Ascending aorta (tissue), 2 donors: Measurements from ENCODE around the gene LIPT2. TPM values are rescaled to one million over a fixed set of nuclear protein-coding genes. Genes with fewer than 3 reads are reported as not detected.

Experiments
- DNase-seq, 2 donors: peaks; one replicate each; pipeline ENCODE4 v3.0.0-alpha.2; 2019; ENCODE audit warnings: low spot score in 2 of 2
- H3K27ac ChIP-seq, 2 donors: fragments of 200-600 bp; sonication (generic); one replicate each; pipeline ENCODE4 v1.5.1; 2016 to 2017; ENCODE audit warnings: mild to moderate bottlenecking in 1 of 2
- H3K27me3 ChIP-seq: fragments of 200-600 bp; sonication (generic); one replicate; pipeline ENCODE4 v1.5.1; 2017
- H3K36me3 ChIP-seq, 2 donors: fragments of 200-600 bp; sonication (generic); one replicate each; pipeline ENCODE4 v1.5.1; 2016
- H3K4me1 ChIP-seq, 2 donors: fragments of 200-600 bp; sonication (generic); one replicate each; pipeline ENCODE4 v1.5.1; 2016 to 2017; ENCODE audit warnings: mild to moderate bottlenecking in 1 of 2
- H3K4me3 ChIP-seq, 2 donors: fragments of 200-600 bp; sonication (generic); one replicate each; pipeline ENCODE4 v1.5.1; 2016 to 2017; ENCODE audit warnings: mild to moderate bottlenecking in 1 of 2
- H3K9me3 ChIP-seq, 2 donors: fragments of 200-600 bp; sonication (generic); one replicate each; pipeline ENCODE4 v1.5.1; 2016
- intact Hi-C: fragments of 100-400 bp; cut with DNase I; formaldehyde crosslinking; loops from one replicate; pipeline ENCODE4 v1.15.1; 2023
- total RNA-seq: library from RNA; depleted of rRNA; stranded (reverse); fragments of >200 nt; gene quantifications from one replicate; pipeline ENCODE4 v1.1.0, GENCODE V29; 2016
- TF ChIP-seq, protein P1 (sequence below), 3 experiments: fragments of 200-600 bp in 2 of 3; fragments of 450-650 bp in 1 of 3; sonication (generic) in 2 of 3; IDR thresholded peaks; one replicate each; pipeline ENCODE4 v1.5.1; 2016 to 2019; ENCODE audit warnings: antibody characterized with exemption in 3 of 3, mild to moderate bottlenecking in 1 of 3, moderate library complexity in 1 of 3

LIPT2 gene
- total RNA-seq, 1 donor from 2014 or later = not detected

DNA sequence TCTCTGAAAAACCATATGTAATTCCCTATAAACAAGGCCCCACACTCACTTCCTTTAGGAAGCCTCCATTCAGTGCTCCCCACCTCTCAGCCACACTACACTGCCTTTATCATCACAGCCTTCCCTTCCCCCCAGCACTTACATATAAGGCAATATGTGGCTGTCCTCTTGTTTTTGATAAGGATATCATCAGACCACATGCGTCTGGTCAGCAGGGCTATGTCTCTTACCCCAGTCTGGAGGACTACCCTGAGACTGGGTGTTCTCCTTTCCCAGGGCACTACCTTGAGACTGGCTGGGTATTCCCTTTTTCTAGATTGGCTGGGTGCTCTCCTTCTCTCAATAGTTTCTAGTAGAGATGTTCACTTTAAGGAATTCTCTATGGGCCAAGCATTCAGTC, 33.9 kb downstream of the LIPT2 start:
- no peaks in the 10 kb centered on the region for H3K27me3 ChIP-seq
- TF ChIP-seq, protein P1, sequence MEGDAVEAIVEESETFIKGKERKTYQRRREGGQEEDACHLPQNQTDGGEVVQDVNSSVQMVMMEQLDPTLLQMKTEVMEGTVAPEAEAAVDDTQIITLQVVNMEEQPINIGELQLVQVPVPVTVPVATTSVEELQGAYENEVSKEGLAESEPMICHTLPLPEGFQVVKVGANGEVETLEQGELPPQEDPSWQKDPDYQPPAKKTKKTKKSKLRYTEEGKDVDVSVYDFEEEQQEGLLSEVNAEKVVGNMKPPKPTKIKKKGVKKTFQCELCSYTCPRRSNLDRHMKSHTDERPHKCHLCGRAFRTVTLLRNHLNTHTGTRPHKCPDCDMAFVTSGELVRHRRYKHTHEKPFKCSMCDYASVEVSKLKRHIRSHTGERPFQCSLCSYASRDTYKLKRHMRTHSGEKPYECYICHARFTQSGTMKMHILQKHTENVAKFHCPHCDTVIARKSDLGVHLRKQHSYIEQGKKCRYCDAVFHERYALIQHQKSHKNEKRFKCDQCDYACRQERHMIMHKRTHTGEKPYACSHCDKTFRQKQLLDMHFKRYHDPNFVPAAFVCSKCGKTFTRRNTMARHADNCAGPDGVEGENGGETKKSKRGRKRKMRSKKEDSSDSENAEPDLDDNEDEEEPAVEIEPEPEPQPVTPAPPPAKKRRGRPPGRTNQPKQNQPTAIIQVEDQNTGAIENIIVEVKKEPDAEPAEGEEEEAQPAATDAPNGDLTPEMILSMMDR (IDR thresholded peaks at IDR 0.05) = no peak
- no peak overlapping the region for H3K4me3 ChIP-seq
- no peaks in the 10 kb centered on the region for H3K4me1 ChIP-seq
- intact Hi-C loops = no loop called here
- peak in 1 of 2 donors; percentile 13 for DNase-seq
- no peaks in the 10 kb centered on the region for H3K36me3 ChIP-seq
- H3K9me3 ChIP-seq = no peaks in the 10 kb centered on the region
- H3K27ac ChIP-seq = no peak overlapping the region

DNA sequence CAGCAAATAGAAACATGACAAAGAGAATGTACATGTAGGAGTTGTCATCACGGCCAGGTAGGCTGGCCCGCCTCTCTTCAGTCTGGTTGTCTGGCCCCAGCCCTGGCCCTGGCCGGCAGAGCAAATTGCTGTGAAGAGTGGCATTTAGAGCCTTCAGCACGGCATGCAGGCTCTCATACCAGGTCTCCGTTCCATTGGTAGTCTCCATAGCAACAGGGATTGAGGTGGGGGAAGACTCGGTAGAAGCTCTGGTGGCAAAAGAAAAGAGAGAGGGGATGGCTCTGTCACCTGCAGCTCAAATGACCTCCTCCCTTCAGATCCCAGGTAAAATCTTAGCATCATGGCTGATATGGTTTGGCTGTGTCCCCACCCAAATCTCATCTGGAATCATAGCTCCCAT, 36.2 kb downstream of the LIPT2 start:
- TF ChIP-seq, protein P1 (IDR thresholded peaks at IDR 0.05) = no peak
- H3K9me3 ChIP-seq = no peaks in the 10 kb centered on the region
- no peaks in the 10 kb centered on the region for H3K27me3 ChIP-seq
- no peaks in the 10 kb centered on the region for H3K36me3 ChIP-seq
- intact Hi-C loops = no loop called here
- H3K4me1 ChIP-seq = no peaks in the 10 kb centered on the region
- no peak overlapping the region for H3K4me3 ChIP-seq
- no peak for DNase-seq
- no peak overlapping the region for H3K27ac ChIP-seq

DNA sequence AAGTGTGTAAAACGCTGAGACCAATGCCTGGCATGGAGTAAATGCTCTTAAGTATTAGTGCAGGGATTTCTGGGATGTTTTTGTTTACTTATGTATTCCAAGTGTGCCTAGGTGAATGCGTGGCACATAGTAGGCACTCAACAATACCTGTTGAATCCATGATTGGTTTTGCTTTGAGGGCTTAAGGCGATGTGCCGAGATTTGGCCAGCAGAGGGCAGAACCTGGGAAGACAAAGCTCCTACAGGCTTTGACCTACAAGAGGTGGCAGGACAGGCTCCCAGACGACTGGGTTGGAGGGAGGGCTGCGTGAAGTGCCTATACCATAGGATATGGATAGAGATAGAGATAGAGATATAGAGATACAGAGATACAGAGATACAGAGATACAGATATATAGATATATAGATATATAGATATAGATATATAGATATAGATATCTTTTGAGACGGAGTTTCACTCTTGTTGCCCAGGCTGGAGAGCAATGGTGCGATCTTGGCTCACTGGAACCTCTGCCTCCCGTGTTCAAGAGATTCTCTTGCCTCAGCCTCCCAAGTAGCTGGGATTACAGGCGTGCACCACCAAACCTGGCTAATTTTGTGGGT, 40.0 kb downstream of the LIPT2 start:
- intact Hi-C loops = loop anchor here (1.0 kb wide), 1 partner anchor 286 kb away; no protein-coding TSS in a partner anchor
- H3K4me1 ChIP-seq = no peaks in the 10 kb centered on the region
- H3K27me3 ChIP-seq = no peaks in the 10 kb centered on the region
- no peak overlapping the region for H3K27ac ChIP-seq
- no peaks in the 10 kb centered on the region for H3K9me3 ChIP-seq
- H3K4me3 ChIP-seq = no peak overlapping the region
- peak in 1 of 2 donors; percentile 72 for DNase-seq
- no peaks in the 10 kb centered on the region for H3K36me3 ChIP-seq
- TF ChIP-seq, protein P1 (IDR thresholded peaks at IDR 0.05) = peak; percentile 45 to 73 (median 55)

DNA sequence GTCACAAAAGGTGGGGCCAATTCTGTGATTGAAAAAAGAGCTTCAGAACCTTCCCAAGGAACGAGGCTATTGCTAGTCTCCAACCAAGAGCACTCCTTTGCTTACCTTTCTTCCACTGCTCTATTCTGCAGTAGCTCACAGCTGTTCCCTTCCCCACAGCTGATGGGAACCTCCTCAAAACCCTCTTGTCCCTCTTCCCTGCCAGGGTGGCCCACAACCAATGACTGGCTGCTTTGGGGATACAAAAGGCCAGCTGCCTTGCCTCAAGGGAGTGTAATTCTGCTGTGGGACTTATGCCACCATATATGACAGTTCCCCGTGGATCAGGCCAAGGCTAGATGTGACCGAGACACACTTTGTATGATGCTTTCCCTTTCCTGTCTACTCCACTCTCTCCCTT, 41.2 kb downstream of the LIPT2 start:
- DNase-seq = no peak
- Histone ChIP-seq H3K4me1 (no peaks in the 10 kb centered on the region), H3K9me3 (no peaks in the 10 kb centered on the region), H3K27ac (no peak overlapping the region), H3K27me3 (no peaks in the 10 kb centered on the region), H3K4me3 (no peak overlapping the region), H3K36me3 (no peaks in the 10 kb centered on the region)
- TF ChIP-seq, protein P1 (IDR thresholded peaks at IDR 0.05) = no peak
- intact Hi-C loops = no loop called here

DNA sequence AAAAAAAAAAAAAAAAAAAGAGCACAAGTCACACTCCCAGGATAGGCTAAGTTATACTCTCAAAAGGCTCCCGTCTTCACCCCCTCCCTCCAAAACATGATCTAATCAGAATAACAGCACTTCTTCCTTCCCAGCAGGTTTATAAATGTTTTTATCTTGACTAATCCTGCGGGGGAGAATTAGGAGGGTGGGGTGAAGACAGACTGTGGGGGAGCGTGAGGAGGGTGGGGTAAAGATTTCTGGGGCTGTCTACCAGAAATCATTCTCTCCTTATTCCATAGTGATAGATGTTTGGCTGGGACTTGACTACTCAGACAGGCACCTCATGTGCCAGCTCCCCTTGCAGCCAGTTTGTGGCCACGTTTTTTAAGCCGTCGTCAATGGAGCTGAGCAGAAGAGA, 43.2 kb downstream of the LIPT2 start:
- no peaks in the 10 kb centered on the region for H3K9me3 ChIP-seq
- DNase-seq = no peak
- no peak overlapping the region for H3K4me3 ChIP-seq
- no peaks in the 10 kb centered on the region for H3K27me3 ChIP-seq
- intact Hi-C loops = no loop called here
- no peak overlapping the region for H3K27ac ChIP-seq
- no peaks in the 10 kb centered on the region for H3K36me3 ChIP-seq
- H3K4me1 ChIP-seq = no peaks in the 10 kb centered on the region
- TF ChIP-seq, protein P1 (IDR thresholded peaks at IDR 0.05) = no peak
